ENCODE results near the gene FAM3D. TPM values are rescaled to one million over a fixed set of nuclear protein-coding genes. Genes with fewer than 3 reads are reported as not detected.
"Not testable (repeated sequence)": the region's sequence is repeated elsewhere in the genome, so short reads cannot be mapped to it uniquely, and the experiment has no call there.

FAM3D gene
- total RNA-seq: under 1 TPM in 1 of 2 donors, not detected in 1; 0.19 TPM
- polyA plus RNA-seq (ENCODE audit: insufficient read depth, low read depth, low replicate concordance): 0.41 TPM
- long read RNA-seq, donor 1: 0 reads
- long read RNA-seq, donor 2: 0 reads

- Histone ChIP-seq H3K9me3 (no peaks in the 10 kb centered on the region), H3K36me3 (ENCODE audit: low read depth, missing control alignments) (no peaks in the 10 kb centered on the region), H3K4me1 (no peaks in the 10 kb centered on the region), H3K27ac (no peak within 1 kb of the TSS), H3K27me3 (no peaks in the 10 kb centered on the region), H3K4me3 (no peak within 1 kb of the TSS)
- DNase-seq: no peak
- TF ChIP-seq POLR2A (IDR thresholded peaks at IDR 0.05) (no peak), CTCF (IDR thresholded peaks at IDR 0.05) (no peak)
- intact Hi-C loops (cut with DNase I; ENCODE audit: low total_unique reads): no loop called here
- 88 to 91% methylated on average over 5 to 6 of the region's 6 CpGs for WGBS, 2 donors
Measured at GRCh38 chr3:58666683-58667082, at the start of gene FAM3D. TSS of gene FAM3D (minus strand) at chr3:58666774. CDS start at chr3:58655563, 11,211 bp downstream.

- Histone ChIP-seq H3K27ac (no peak overlapping the region), H3K9me3 (no peaks in the 10 kb centered on the region), H3K36me3 (ENCODE audit: low read depth, missing control alignments) (no peaks in the 10 kb centered on the region), H3K27me3 (no peaks in the 10 kb centered on the region), H3K4me3 (no peak overlapping the region), H3K4me1 (no peaks in the 10 kb centered on the region)
- intact Hi-C loops (cut with DNase I; ENCODE audit: low total_unique reads): no loop called here
- 94 to 96% methylated on average over 3 of the region's 3 CpGs for WGBS, 2 donors
- TF ChIP-seq CTCF (IDR thresholded peaks at IDR 0.05): no peak
- TF ChIP-seq POLR2A (IDR thresholded peaks at IDR 0.05): no peak
- DNase-seq: no peak
Measured at GRCh38 chr3:58713715-58714401, 47.3 kb upstream of the FAM3D start.

GRCh38 chr3:58711871-58712270, 45.3 kb upstream of the FAM3D start:
- Histone ChIP-seq H3K4me3 (no peak overlapping the region), H3K4me1 (no peaks in the 10 kb centered on the region), H3K9me3 (no peaks in the 10 kb centered on the region), H3K36me3 (ENCODE audit: low read depth, missing control alignments) (no peaks in the 10 kb centered on the region), H3K27ac (no peak overlapping the region), H3K27me3 (no peaks in the 10 kb centered on the region)
- 69 to 76% methylated on average over 8 of the region's 8 CpGs for WGBS, 2 donors
- intact Hi-C loops (cut with DNase I; ENCODE audit: low total_unique reads): no loop called here
- TF ChIP-seq CTCF (IDR thresholded peaks at IDR 0.05): no peak
- no peak for TF ChIP-seq POLR2A (IDR thresholded peaks at IDR 0.05)
- no peak for DNase-seq

GRCh38 chr3:58708983-58709382, 42.4 kb upstream of the FAM3D start:
- 74 to 83% methylated on average over 2 to 3 of the region's 3 CpGs for WGBS, 2 donors
- H3K4me1 ChIP-seq; DNase-seq; H3K27me3 ChIP-seq; H3K9me3 ChIP-seq; H3K27ac ChIP-seq; intact Hi-C loops (cut with DNase I; ENCODE audit: low total_unique reads); H3K36me3 ChIP-seq (ENCODE audit: low read depth, missing control alignments); H3K4me3 ChIP-seq: not testable (repeated sequence)

- H3K27me3 ChIP-seq: no peaks in the 10 kb centered on the region
- H3K4me3 ChIP-seq: no peak overlapping the region
- no peaks in the 10 kb centered on the region for H3K36me3 ChIP-seq (ENCODE audit: low read depth, missing control alignments)
- H3K9me3 ChIP-seq: no peaks in the 10 kb centered on the region
- WGBS, 2 donors: 79 to 80% methylated on average over 3 of the region's 3 CpGs
- TF ChIP-seq CTCF (IDR thresholded peaks at IDR 0.05) (no peak), POLR2A (IDR thresholded peaks at IDR 0.05) (no peak)
- no peaks in the 10 kb centered on the region for H3K4me1 ChIP-seq
- intact Hi-C loops (cut with DNase I; ENCODE audit: low total_unique reads): no loop called here
- no peak overlapping the region for H3K27ac ChIP-seq
- DNase-seq: no peak
Measured at GRCh38 chr3:58708116-58708791, 41.7 kb upstream of the FAM3D start.

Measured in testis (tissue), 5 donors.